Neuronal stem cell (in vitro differentiated cells): ENCODE data around the gene GRPR.
"Not testable (repeated sequence)": the region's sequence is repeated elsewhere in the genome, so short reads cannot be mapped to it uniquely, and the experiment has no call there.

Experiments used
- DNase-seq: peaks from one replicate; pipeline ENCODE4 v3.0.0-alpha.2; 2013; ENCODE audit warnings: low spot score
- H2AFZ ChIP-seq: one replicate; pipeline ENCODE4 v1.6.1; 2013; ENCODE audit warnings: mild to moderate bottlenecking, low read length, inconsistent platforms
- H2AK5ac ChIP-seq: 2 replicates; pipeline ENCODE4 v1.6.1; 2013; ENCODE audit warnings: low read depth, mild to moderate bottlenecking, inconsistent platforms, low read length, moderate library complexity, mixed read lengths
- H2BK120ac ChIP-seq: 2 replicates; pipeline ENCODE4 v1.6.1; 2013; ENCODE audit warnings: low read depth, mild to moderate bottlenecking, inconsistent platforms, low read length, moderate library complexity, mixed read lengths
- H2BK12ac ChIP-seq: one replicate; pipeline ENCODE4 v1.6.1; 2013; ENCODE audit warnings: low read length, inconsistent platforms
- H2BK15ac ChIP-seq: 2 replicates; pipeline ENCODE4 v1.6.1; 2013; ENCODE audit warnings: mild to moderate bottlenecking, low read length, inconsistent platforms, mixed read lengths
- H2BK5ac ChIP-seq: one replicate; pipeline ENCODE4 v1.6.1; 2013; ENCODE audit warnings: inconsistent platforms, mild to moderate bottlenecking, low read length, moderate library complexity
- H3K14ac ChIP-seq: one replicate; pipeline ENCODE4 v1.6.1; 2013; ENCODE audit warnings: low read length, inconsistent platforms
- H3K18ac ChIP-seq: 2 replicates; pipeline ENCODE4 v1.6.1; 2013; ENCODE audit warnings: low read length, inconsistent platforms
- H3K23ac ChIP-seq: 2 replicates; pipeline ENCODE4 v1.6.1; 2013; ENCODE audit warnings: low read depth, mild to moderate bottlenecking, mixed read lengths, low read length, inconsistent platforms; ENCODE audit not compliant: poor library complexity
- H3K27ac ChIP-seq: replicated peaks from 3 replicates; pipeline ENCODE4 v1.5.1; 2013; ENCODE audit warnings: low read length, inconsistent platforms
- H3K27me3 ChIP-seq, 3 experiments: 2 replicates each; pipeline ENCODE4 v1.6.1; 2013; ENCODE audit warnings: low read length in 3 of 3, mild to moderate bottlenecking in 2 of 3, inconsistent platforms in 1 of 3, low read depth in 1 of 3, mixed read lengths in 1 of 3, moderate library complexity in 1 of 3; ENCODE audit not compliant: control insufficient read depth in 3 of 3, insufficient read depth in 3 of 3
- H3K36me3 ChIP-seq, 2 donors: replicated peaks in 1 of 2; 2 replicates each; pipeline ENCODE4 v1.6.1; 2013; ENCODE audit warnings: low read length in 2 of 2; ENCODE audit not compliant: control insufficient read depth in 2 of 2, insufficient read depth in 2 of 2
- H3K4ac ChIP-seq: 2 replicates; pipeline ENCODE4 v1.6.1; 2013; ENCODE audit warnings: inconsistent platforms, mild to moderate bottlenecking, low read length, moderate library complexity
- H3K4me1 ChIP-seq, 2 donors: 1 replicate in 1 of 2; 2 replicates in 1 of 2; pipeline ENCODE4 v1.6.1; 2013; ENCODE audit warnings: low read length in 2 of 2, low read depth in 1 of 2; ENCODE audit not compliant: control insufficient read depth in 2 of 2, insufficient read depth in 1 of 2
- H3K4me2 ChIP-seq: one replicate; pipeline ENCODE4 v1.6.1; 2013; ENCODE audit warnings: mild to moderate bottlenecking, low read length, inconsistent platforms; ENCODE audit not compliant: insufficient read depth, poor library complexity, severe bottlenecking
- H3K4me3 ChIP-seq, 2 donors: 2 replicates each; pipeline ENCODE4 v1.5.1; 2013; ENCODE audit warnings: low read length in 2 of 2, mild to moderate bottlenecking in 2 of 2, inconsistent platforms in 1 of 2, moderate library complexity in 1 of 2
- H3K79me1 ChIP-seq: one replicate; pipeline ENCODE4 v1.6.1; 2013; ENCODE audit warnings: low read depth, mild to moderate bottlenecking, inconsistent platforms, low read length, moderate library complexity
- H3K9ac ChIP-seq: one replicate; pipeline ENCODE4 v1.6.1; 2013; ENCODE audit warnings: mild to moderate bottlenecking, low read depth, low read length, inconsistent platforms; ENCODE audit not compliant: poor library complexity
- H3K9me3 ChIP-seq, 2 donors: replicated peaks in 1 of 2; 2 replicates each; pipeline versions ENCODE3 to v1.6.1; 2013; ENCODE audit warnings: low read length in 2 of 2, mild to moderate bottlenecking in 2 of 2, inconsistent platforms in 1 of 2, low read depth in 1 of 2, mixed read lengths in 1 of 2, moderate library complexity in 1 of 2; ENCODE audit not compliant: control insufficient read depth in 2 of 2, insufficient read depth in 1 of 2
- H4K8ac ChIP-seq: one replicate; pipeline ENCODE4 v1.6.1; 2013; ENCODE audit warnings: low read depth, mild to moderate bottlenecking, inconsistent platforms, low read length, moderate library complexity
- H4K91ac ChIP-seq: one replicate; pipeline ENCODE4 v1.6.1; 2013; ENCODE audit warnings: low read length, low read depth, mild to moderate bottlenecking, inconsistent platforms; ENCODE audit not compliant: poor library complexity
- WGBS, 2 donors: extraction: QIAGEN DNeasy Blood & Tissue Kit; methylation state at CpG; one replicate each; pipeline ENCODE4 v1.1.7; 2013; ENCODE audit warnings: missing lambda C conversion rate in 2 of 2, mixed read lengths in 1 of 2; ENCODE audit not compliant: insufficient read length in 2 of 2, insufficient replicate concordance in 1 of 2; ENCODE audit errors: extremely low coverage in 2 of 2; 5-methylcytosine and 5-hydroxymethylcytosine counted together

GRPR gene

GRCh38 chrX:16161173-16161572 is 37.8 kb downstream of the GRPR start:
- H2AFZ ChIP-seq, DNase-seq, H2AK5ac ChIP-seq, H3K23ac ChIP-seq, H3K4me2 ChIP-seq, H3K4me3 ChIP-seq, H3K4me1 ChIP-seq, H3K9ac ChIP-seq, H3K27ac ChIP-seq, H4K91ac ChIP-seq, H3K14ac ChIP-seq, H3K27me3 ChIP-seq, H3K9me3 ChIP-seq, H4K8ac ChIP-seq, H3K36me3 ChIP-seq, H3K4ac ChIP-seq, H3K18ac ChIP-seq, H2BK5ac ChIP-seq, H2BK12ac ChIP-seq, H2BK15ac ChIP-seq, H3K79me1 ChIP-seq, H2BK120ac ChIP-seq: not testable (repeated sequence)
- no CpG with 5 or more reads among the region's 2 CpGs for WGBS, 2 donors

- H3K18ac ChIP-seq, result no peak overlapping the region
- no CpG with 5 or more reads among the region's 5 CpGs for WGBS, 2 donors
Observed at GRCh38 chrX:16162391-16162790, 39.0 kb downstream of the GRPR start.

GRCh38 chrX:16164748-16165147 is 41.4 kb downstream of the GRPR start:
- Histone ChIP-seq H2BK15ac (no peak overlapping the region), H3K4me1 (no peaks in the 10 kb centered on the region), H3K9ac (no peak overlapping the region), H3K4ac (no peak overlapping the region), H2BK12ac (no peak overlapping the region), H2BK5ac (no peak overlapping the region), H3K14ac (no peak overlapping the region), H3K27me3 (no peaks in the 10 kb centered on the region), H3K36me3 (no peaks in the 10 kb centered on the region), H3K79me1 (no peaks in the 10 kb centered on the region), H4K91ac (no peak overlapping the region), H3K18ac (no peak overlapping the region), H2AK5ac (no peak overlapping the region), H3K27ac (no peak overlapping the region), H3K4me3 (no peak overlapping the region), H3K9me3 (no peaks in the 10 kb centered on the region), H3K23ac (no peak overlapping the region), H3K4me2 (no peak overlapping the region), H4K8ac (no peak overlapping the region), H2AFZ (no peak overlapping the region), H2BK120ac (no peak overlapping the region)
- WGBS, 2 donors, result 94% methylated on average over 2 of the region's 3 CpGs; no CpG with 5 or more reads in 1 of the 2 donors
- DNase-seq, result no peak

More at GRCh38 chrX:16162391-16162790, 39.0 kb downstream of the GRPR start:
- DNase-seq, result no peak
- H3K23ac ChIP-seq, result no peak overlapping the region
- H2BK15ac ChIP-seq, result no peak overlapping the region
- no peaks in the 10 kb centered on the region for H3K27me3 ChIP-seq
- no peaks in the 10 kb centered on the region for H3K9me3 ChIP-seq
- no peak overlapping the region for H3K4ac ChIP-seq
- no peak overlapping the region for H2AK5ac ChIP-seq
- no peak overlapping the region for H3K9ac ChIP-seq
- no peak overlapping the region for H3K4me3 ChIP-seq
- H3K36me3 ChIP-seq, result no peaks in the 10 kb centered on the region
- H2BK12ac ChIP-seq, result no peak overlapping the region
- no peak overlapping the region for H2BK120ac ChIP-seq
- H4K8ac ChIP-seq, result no peak overlapping the region
- no peak overlapping the region for H4K91ac ChIP-seq
- no peaks in the 10 kb centered on the region for H3K4me1 ChIP-seq
- H3K27ac ChIP-seq, result no peak overlapping the region
- H3K79me1 ChIP-seq, result no peaks in the 10 kb centered on the region
- no peak overlapping the region for H2BK5ac ChIP-seq
- H3K14ac ChIP-seq, result no peak overlapping the region
- no peak overlapping the region for H2AFZ ChIP-seq
- H3K4me2 ChIP-seq, result no peak overlapping the region

GRCh38 chrX:16167181-16167580 is 43.8 kb downstream of the GRPR start, which contains the start of gene MAGEB17:
TSS of gene MAGEB17 (plus strand) at chrX:16167481. CDS start at chrX:16170383, 2,902 bp downstream.
- H3K79me1 ChIP-seq, result peaks cover 2% of the 10 kb centered on the region

More at GRCh38 chrX:16167181-16167580, 43.8 kb downstream of the GRPR start, which contains the start of gene MAGEB17:
- DNase-seq, result no peak
- no peak within 1 kb of the TSS for H3K4me2 ChIP-seq
- H3K36me3 ChIP-seq, result no peaks in the 10 kb centered on the region
- H3K9me3 ChIP-seq, result no peaks in the 10 kb centered on the region
- no peak within 1 kb of the TSS for H2BK15ac ChIP-seq
- no peak within 1 kb of the TSS for H3K27ac ChIP-seq
- no peak within 1 kb of the TSS for H3K14ac ChIP-seq
- H2AK5ac ChIP-seq, result no peak within 1 kb of the TSS
- H2BK120ac ChIP-seq, result no peak within 1 kb of the TSS
- H4K91ac ChIP-seq, result no peak within 1 kb of the TSS
- no peaks in the 10 kb centered on the region for H3K27me3 ChIP-seq
- H3K18ac ChIP-seq, result no peak within 1 kb of the TSS
- no peak within 1 kb of the TSS for H4K8ac ChIP-seq
- no peak within 1 kb of the TSS for H3K4ac ChIP-seq
- H3K4me3 ChIP-seq, result no peak within 1 kb of the TSS
- H2AFZ ChIP-seq, result no peak within 1 kb of the TSS
- whole genome bisulfite sequencing, 2 donors, result no CpG with 5 or more reads among the region's 5 CpGs
- no peaks in the 10 kb centered on the region for H3K4me1 ChIP-seq
- no peak within 1 kb of the TSS for H2BK12ac ChIP-seq
- H3K9ac ChIP-seq, result no peak within 1 kb of the TSS
- H2BK5ac ChIP-seq, result no peak within 1 kb of the TSS
- no peak within 1 kb of the TSS for H3K23ac ChIP-seq
